Inferior parietal cortex (tissue), 1 donor: ENCODE measurements around the gene OMA1.

Experiments
- DNase-seq: peaks from one replicate; pipeline ENCODE4 v3.0.0-alpha.2; 2016; ENCODE audit errors: extremely low spot score

OMA1 gene

DNA sequence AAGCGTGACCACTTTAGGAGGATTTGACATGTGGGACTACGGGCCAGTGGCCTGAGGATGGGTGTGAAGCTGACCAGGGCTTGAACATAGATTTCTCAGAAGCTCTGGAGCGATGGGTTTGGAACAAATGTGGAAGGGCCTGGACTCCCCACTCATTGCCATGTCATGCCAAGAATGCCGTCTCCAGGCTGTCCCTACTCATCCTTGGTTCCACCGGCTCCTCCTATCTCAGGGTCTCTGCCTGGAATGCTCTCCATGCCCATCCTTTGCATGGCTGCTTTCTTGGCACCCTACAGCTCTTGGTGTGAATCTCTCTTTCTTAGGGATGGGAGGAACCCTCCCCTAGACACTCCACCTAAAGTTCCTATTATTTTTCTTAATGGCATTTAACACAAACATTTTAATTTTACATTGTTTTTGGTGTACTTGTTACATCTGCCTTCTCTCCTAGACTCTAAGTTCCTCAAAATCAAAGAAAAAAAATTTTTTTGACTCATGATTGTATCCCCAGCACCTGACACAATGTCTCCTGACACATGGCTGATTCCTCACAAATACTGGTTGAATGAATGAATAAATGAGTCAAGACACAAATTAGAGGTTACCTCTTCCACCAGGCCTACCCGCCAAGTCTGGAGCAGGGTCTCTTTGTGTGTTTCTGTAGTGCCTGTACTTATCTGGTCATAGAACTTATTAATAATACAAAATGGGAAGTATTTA, 114.5 kb downstream of the OMA1 start:
- no peak for DNase-seq
